Activated naive CD4-positive, alpha-beta T cell (primary cell): Measurements from ENCODE around the gene PRSS27.
"Not testable (repeated sequence)": the region's sequence is repeated elsewhere in the genome, so short reads cannot be mapped to it uniquely, and the experiment has no call there.

ENCODE experiments used
- DNase-seq, 4 experiments: peaks; one replicate each; lab custom pipeline; 2025; lab: John Stamatoyannopoulos, UW

Gene PRSS27

GRCh38 chr16:2724088-2724676, 4.2 kb upstream of the PRSS27 start:
- no peak for DNase-seq

GRCh38 chr16:2721634-2722173, 1.7 kb upstream of the PRSS27 start:
- DNase-seq: not testable (repeated sequence)

GRCh38 chr16:2720719-2721633, 952 bp upstream of the PRSS27 start:
- DNase-seq: peak; percentile 67 to 86 (median 70)

GRCh38 chr16:2719328-2720063, 528 bp downstream of the PRSS27 start:
- no peak for DNase-seq

- DNase-seq: no peak
Measured at GRCh38 chr16:2717383-2718263, 2.4 kb downstream of the PRSS27 start.

GRCh38 chr16:2716948-2717347, 3.1 kb downstream of the PRSS27 start:
- no peak for DNase-seq

GRCh38 chr16:2715966-2716885, 3.8 kb downstream of the PRSS27 start:
- DNase-seq: no peak

- DNase-seq: peak; percentile 38 to 83 (median 70)
Measured at GRCh38 chr16:2715519-2715918, 4.5 kb downstream of the PRSS27 start.

GRCh38 chr16:2715064-2715463, 5.0 kb downstream of the PRSS27 start:
- DNase-seq: no peak

- DNase-seq: no peak
Measured at GRCh38 chr16:2713985-2714774, 5.8 kb downstream of the PRSS27 start.

- no peak for DNase-seq
Measured at GRCh38 chr16:2713523-2713922, 6.5 kb downstream of the PRSS27 start.

GRCh38 chr16:2712546-2712945, 7.5 kb downstream of the PRSS27 start:
- DNase-seq: no peak

- no peak for DNase-seq
Measured at GRCh38 chr16:2712063-2712441, 8.0 kb downstream of the PRSS27 start.

GRCh38 chr16:2711370-2712062, 8.5 kb downstream of the PRSS27 start:
- no peak for DNase-seq

GRCh38 chr16:2710711-2711231, 9.3 kb downstream of the PRSS27 start:
- DNase-seq: no peak

- no peak for DNase-seq
Measured at GRCh38 chr16:2710021-2710710, 9.9 kb downstream of the PRSS27 start.

- no peak for DNase-seq
Measured at GRCh38 chr16:2709588-2709984, 10.4 kb downstream of the PRSS27 start.

GRCh38 chr16:2708955-2709587, 11.0 kb downstream of the PRSS27 start:
- no peak for DNase-seq
